ENCODE data around the gene C4orf46.
"Not testable (repeated sequence)": the region's sequence is repeated elsewhere in the genome, so short reads cannot be mapped to it uniquely, and the experiment has no call there.

Gene C4orf46

GRCh38 chr4:158671665-158671914 is at the start of gene C4orf46:
TSS of gene C4orf46 (minus strand) at chr4:158671887. CDS start at chr4:158671801, 86 bp downstream.
- DNase-seq, result no peak

- DNase-seq, result no peak
Observed at GRCh38 chr4:158715802-158716201, 44.1 kb upstream of the C4orf46 start.

GRCh38 chr4:158714937-158715336 is 43.2 kb upstream of the C4orf46 start:
- no peak for DNase-seq

- DNase-seq, result not testable (repeated sequence)
Observed at GRCh38 chr4:158712622-158713021, 40.9 kb upstream of the C4orf46 start.

- DNase-seq, result no peak
Observed at GRCh38 chr4:158710814-158711213, 39.1 kb upstream of the C4orf46 start.

- DNase-seq, result no peak
Observed at GRCh38 chr4:158704274-158704673, 32.6 kb upstream of the C4orf46 start.

GRCh38 chr4:158688813-158689212 is 17.1 kb upstream of the C4orf46 start:
- no peak for DNase-seq

GRCh38 chr4:158682066-158682465 is 10.4 kb upstream of the C4orf46 start:
- DNase-seq, result no peak

- no peak for DNase-seq
Observed at GRCh38 chr4:158681629-158682028, 9.9 kb upstream of the C4orf46 start.

GRCh38 chr4:158678767-158679166 is 7.1 kb upstream of the C4orf46 start:
- no peak for DNase-seq

- no peak for DNase-seq
Observed at GRCh38 chr4:158676076-158676475, 4.4 kb upstream of the C4orf46 start.

GRCh38 chr4:158673633-158674032 is 1.9 kb upstream of the C4orf46 start:
- DNase-seq, result no peak

GRCh38 chr4:158671915-158672806 is 474 bp upstream of the C4orf46 start, which contains the start of gene ETFDH:
TSS of gene ETFDH (plus strand) at chr4:158672296. CDS start at chr4:158672457, 161 bp downstream.
- peak; percentile 79 to 90 for DNase-seq

GRCh38 chr4:158670975-158671664 is 567 bp downstream of the C4orf46 start:
- peak; percentile 0 to 22 for DNase-seq

- DNase-seq, result no peak
Observed at GRCh38 chr4:158669310-158669709, 2.4 kb downstream of the C4orf46 start.

GRCh38 chr4:158667651-158668198 is 4.0 kb downstream of the C4orf46 start:
- no peak for DNase-seq

GRCh38 chr4:158666892-158667291 is 4.8 kb downstream of the C4orf46 start:
- no peak for DNase-seq

GRCh38 chr4:158664806-158665205 is 6.9 kb downstream of the C4orf46 start:
- DNase-seq, result no peak

- not testable (repeated sequence) for DNase-seq
Observed at GRCh38 chr4:158663707-158664625, 7.7 kb downstream of the C4orf46 start.

GRCh38 chr4:158663255-158663654 is 8.4 kb downstream of the C4orf46 start:
- DNase-seq, result not testable (repeated sequence)

GRCh38 chr4:158657291-158657690 is 14.4 kb downstream of the C4orf46 start:
- DNase-seq, result no peak

- DNase-seq, result no peak
Observed at GRCh38 chr4:158656439-158656838, 15.2 kb downstream of the C4orf46 start.

GRCh38 chr4:158652920-158653319 is 18.8 kb downstream of the C4orf46 start:
- DNase-seq, result no peak
